IMR-90 (cell line): ENCODE results near the gene MPV17L. TPM values are rescaled to one million over a fixed set of nuclear protein-coding genes. Genes with fewer than 3 reads are reported as not detected.

ENCODE experiments used
- ATAC-seq: fragments of 200-7000 bp; cut with Tn5 transposase; 2 replicates; pipeline ENCODE4 v1.9.1; 2020; ENCODE audit warnings: low read depth, mild to moderate bottlenecking, moderate library complexity
- BruUV-seq: library from RNA; stranded (reverse); fragments of 400-500 nt; replicated peaks from 2 replicates; lab custom pipeline; 2021; lab: Mats Ljungman, UMichigan
- CTCF ChIA-PET: fragments of 300-600 bp; formaldehyde crosslinking; extraction: SDS; loops from one replicate; lab custom pipeline; 2021; ENCODE audit warnings: antibody characterized with exemption; lab: Yijun Ruan, JAX
- POLR2A ChIA-PET: fragments of 300-600 bp; sonication (Branson Sonifier 250); formaldehyde crosslinking; loops from one replicate; lab custom pipeline; 2022; ENCODE audit warnings: antibody characterized with exemption; ENCODE audit not compliant: unreplicated experiment; lab: Charles Lee
- DNase-seq: peaks from one replicate; pipeline ENCODE4 v3.0.0; 2013
- H2AFZ ChIP-seq: replicated peaks from 2 replicates; pipeline ENCODE3; 2013; ENCODE audit warnings: low read length, mild to moderate bottlenecking; ENCODE audit not compliant: poor library complexity
- H2AK5ac ChIP-seq: 2 replicates; pipeline ENCODE4 v1.6.1; 2013; ENCODE audit warnings: low read depth, low read length, inconsistent platforms
- H2AK9ac ChIP-seq: replicated peaks from 2 replicates; pipeline ENCODE3; 2013; ENCODE audit warnings: mild to moderate bottlenecking, low read depth, low read length, moderate library complexity; ENCODE audit not compliant: poor library complexity
- H2BK120ac ChIP-seq: 2 replicates; pipeline ENCODE4 v1.6.1; 2013; ENCODE audit warnings: low read depth, low read length, inconsistent platforms
- H2BK15ac ChIP-seq: 3 replicates; pipeline ENCODE4 v1.6.1; 2013; ENCODE audit warnings: low read depth, low read length, inconsistent platforms
- H2BK20ac ChIP-seq: 2 replicates; pipeline ENCODE4 v1.6.1; 2013; ENCODE audit warnings: low read depth, mild to moderate bottlenecking, inconsistent platforms, low read length, moderate library complexity
- H2BK5ac ChIP-seq: 2 replicates; pipeline ENCODE4 v1.6.1; 2013; ENCODE audit warnings: mild to moderate bottlenecking, low read depth, low read length, inconsistent platforms; ENCODE audit not compliant: poor library complexity, severe bottlenecking
- H3K14ac ChIP-seq: replicated peaks from 2 replicates; pipeline ENCODE4 v1.6.1; 2013; ENCODE audit warnings: low read depth, low read length, inconsistent platforms
- H3K18ac ChIP-seq: 2 replicates; pipeline ENCODE4 v1.6.1; 2013; ENCODE audit warnings: low read depth, low read length, control low read depth
- H3K23ac ChIP-seq: 2 replicates; pipeline ENCODE4 v1.6.1; 2013; ENCODE audit warnings: low read depth, low read length, inconsistent platforms
- H3K27ac ChIP-seq: 2 replicates; pipeline ENCODE4 v1.5.1; 2013; ENCODE audit warnings: mild to moderate bottlenecking, control low read depth, low read length; ENCODE audit not compliant: insufficient read depth
- H3K27me3 ChIP-seq: 2 replicates; pipeline ENCODE4 v1.6.1; 2013; ENCODE audit warnings: low read length; ENCODE audit not compliant: control insufficient read depth, insufficient read depth
- H3K36me3 ChIP-seq: 2 replicates; pipeline ENCODE4 v1.6.1; 2013; ENCODE audit warnings: low read length, mixed read lengths; ENCODE audit not compliant: control insufficient read depth, insufficient read depth
- H3K4ac ChIP-seq: 2 replicates; pipeline ENCODE4 v1.6.1; 2013; ENCODE audit warnings: low read depth, low read length, inconsistent platforms
- H3K4me1 ChIP-seq: 2 replicates; pipeline ENCODE4 v1.6.1; 2013; ENCODE audit warnings: low read length, mixed read lengths; ENCODE audit not compliant: control insufficient read depth, insufficient read depth
- H3K4me2 ChIP-seq: 2 replicates; pipeline ENCODE4 v1.6.1; 2013; ENCODE audit warnings: low read depth, mild to moderate bottlenecking, control low read depth, low read length, moderate library complexity
- H3K4me3 ChIP-seq: 2 replicates; pipeline ENCODE4 v1.5.1; 2013; ENCODE audit warnings: low read depth, mild to moderate bottlenecking, control low read depth, low read length, moderate library complexity; ENCODE audit not compliant: insufficient read depth
- H3K56ac ChIP-seq: 2 replicates; pipeline ENCODE4 v1.6.1; 2013; ENCODE audit warnings: low read length, inconsistent platforms; ENCODE audit not compliant: insufficient read depth; ENCODE audit errors: extremely low read depth
- H3K79me1 ChIP-seq, 2 experiments: 2 replicates each; pipeline ENCODE4 v1.6.1; 2013; ENCODE audit warnings: low read length in 2 of 2, inconsistent platforms in 1 of 2, low read depth in 1 of 2
- H3K9ac ChIP-seq: 2 replicates; pipeline ENCODE4 v1.6.1; 2013; ENCODE audit warnings: low read depth, low read length, control low read depth
- H3K9me1 ChIP-seq: 2 replicates; pipeline ENCODE4 v1.6.1; 2013; ENCODE audit warnings: low read length, inconsistent platforms; ENCODE audit not compliant: insufficient read depth
- H3K9me3 ChIP-seq: 2 replicates; pipeline ENCODE4 v1.6.1; 2013; ENCODE audit warnings: low read length; ENCODE audit not compliant: control insufficient read depth, insufficient read depth
- H4K20me1 ChIP-seq: 2 replicates; pipeline ENCODE4 v1.6.1; 2013; ENCODE audit warnings: low read length, inconsistent platforms; ENCODE audit not compliant: insufficient read depth
- H4K5ac ChIP-seq: 2 replicates; pipeline ENCODE4 v1.6.1; 2013; ENCODE audit warnings: mild to moderate bottlenecking, low read depth, low read length, control low read depth
- H4K8ac ChIP-seq, 2 experiments: 2 replicates each; pipeline ENCODE4 v1.6.1; 2013; ENCODE audit warnings: low read depth in 2 of 2, low read length in 2 of 2, control low read depth in 1 of 2, inconsistent platforms in 1 of 2
- H4K91ac ChIP-seq: 2 replicates; pipeline ENCODE4 v1.6.1; 2013; ENCODE audit warnings: low read depth, low read length, inconsistent platforms; ENCODE audit not compliant: insufficient read depth
- BHLHE40 ChIP-seq: fragments of 150-350 bp; IDR thresholded peaks from 2 replicates; pipeline ENCODE4 v1.6.1; 2016; ENCODE audit warnings: mild to moderate bottlenecking, low read depth, low read length
- CEBPB ChIP-seq: IDR thresholded peaks from 2 replicates; pipeline ENCODE4 v1.6.1; 2012; ENCODE audit warnings: low read depth, low read length, improper control_type of control experiment
- CHD1 ChIP-seq: IDR thresholded peaks from 2 replicates; pipeline ENCODE4 v1.6.1; 2012; ENCODE audit warnings: low read depth, low read length, improper control_type of control experiment
- CTCF ChIP-seq: conservative IDR thresholded peaks from 2 replicates; pipeline ENCODE4 v1.5.1; 2012; ENCODE audit warnings: mild to moderate bottlenecking, low read depth, low read length, improper control_type of control experiment
- FOS ChIP-seq: fragments of 150-350 bp; IDR thresholded peaks from 2 replicates; pipeline ENCODE4 v1.6.1; 2016; ENCODE audit warnings: low read depth, low read length
- MAFK ChIP-seq: IDR thresholded peaks from 2 replicates; pipeline ENCODE4 v1.6.1; 2012; ENCODE audit warnings: low read depth, low read length, improper control_type of control experiment
- MAZ ChIP-seq: IDR thresholded peaks from 2 replicates; pipeline ENCODE4 v1.6.1; 2012; ENCODE audit warnings: low read depth, mild to moderate bottlenecking, low read length, improper control_type of control experiment, moderate library complexity, borderline replicate concordance
- MXI1 ChIP-seq: IDR thresholded peaks from 2 replicates; pipeline ENCODE4 v1.6.1; 2012; ENCODE audit warnings: low read depth, mild to moderate bottlenecking, low read length, moderate library complexity, borderline replicate concordance
- NFE2L2 ChIP-seq: fragments of 150-350 bp; IDR thresholded peaks from 2 replicates; pipeline ENCODE4 v1.6.1; 2016; ENCODE audit warnings: low read depth, mild to moderate bottlenecking, low read length
- POLR2A ChIP-seq: IDR thresholded peaks from 2 replicates; pipeline ENCODE4 v1.6.1; 2012; ENCODE audit warnings: mild to moderate bottlenecking, low read depth, low read length
- RAD21 ChIP-seq: IDR thresholded peaks from 2 replicates; pipeline ENCODE4 v1.6.1; 2012; ENCODE audit warnings: low read length, improper control_type of control experiment
- RCOR1 ChIP-seq: IDR thresholded peaks from 2 replicates; pipeline ENCODE4 v1.6.1; 2012; ENCODE audit warnings: mild to moderate bottlenecking, low read length, improper control_type of control experiment; ENCODE audit not compliant: insufficient replicate concordance
- RFX5 ChIP-seq: IDR thresholded peaks from 2 replicates; pipeline ENCODE4 v1.8.0; 2012; ENCODE audit warnings: low read depth, mild to moderate bottlenecking, low read length, moderate library complexity
- SMC3 ChIP-seq: fragments of 150-350 bp; IDR thresholded peaks from 2 replicates; pipeline ENCODE4 v1.6.1; 2016; ENCODE audit warnings: low read depth, mild to moderate bottlenecking, antibody characterized with exemption, low read length, moderate library complexity
- USF2 ChIP-seq: fragments of 150-350 bp; IDR thresholded peaks from 2 replicates; pipeline ENCODE4 v1.6.1; 2017; ENCODE audit warnings: mild to moderate bottlenecking, antibody characterized with exemption, low read length, low read depth
- WGBS, 2 experiments: methylation state at CpG; one replicate each; pipeline versions ENCODE4 v1.1.5 to v1.1.7; 2013; ENCODE audit warnings: missing lambda C conversion rate in 2 of 2; ENCODE audit not compliant: insufficient read length in 1 of 2; ENCODE audit errors: extremely low coverage in 2 of 2; 5-methylcytosine and 5-hydroxymethylcytosine counted together
- dilution Hi-C: fragments of 300-500 bp; cut with HindIII; formaldehyde crosslinking; loops from one replicate; pipeline ENCODE4 v1.14.3; 2018; ENCODE audit warnings: low sequenced_read_pairs; ENCODE audit not compliant: unreplicated experiment
- in situ Hi-C: fragments of 300-500 bp; cut with MboI; formaldehyde crosslinking; loops from 3 replicates; pipeline ENCODE4 v1.14.3; 2019; ENCODE audit warnings: low sequenced_read_pairs, inconsistent platforms, mixed read lengths
- intact Hi-C: fragments of 100-400 bp; cut with micrococcal nuclease; formaldehyde crosslinking; loops from 2 replicates; pipeline ENCODE4 v1.10.0; 2022
- polyA plus RNA-seq, 3 experiments: library from polyadenylated mRNA; depleted of rRNA; stranded (reverse); fragments of >200 nt; gene quantifications; 2 replicates each; pipeline ENCODE4 v1.2.3, GENCODE V29; 2012; ENCODE audit warnings: low replicate concordance in 1 of 3
- total RNA-seq: library from RNA; depleted of rRNA; stranded (reverse); fragments of >200 nt; gene quantifications from 2 replicates; pipeline ENCODE4 v1.2.3, GENCODE V29; 2012
- TF ChIP-seq, protein P1 (sequence below): fragments of 150-350 bp; IDR thresholded peaks from 2 replicates; pipeline ENCODE4 v1.6.1; 2016; ENCODE audit warnings: low read depth, mild to moderate bottlenecking, low read length, moderate library complexity, borderline replicate concordance

Gene MPV17L
- total and polyA plus RNA-seq, 2 of the 4 experiments (the other 2 are of a cell fraction), result 0.03 TPM; not detected in 1

DNA sequence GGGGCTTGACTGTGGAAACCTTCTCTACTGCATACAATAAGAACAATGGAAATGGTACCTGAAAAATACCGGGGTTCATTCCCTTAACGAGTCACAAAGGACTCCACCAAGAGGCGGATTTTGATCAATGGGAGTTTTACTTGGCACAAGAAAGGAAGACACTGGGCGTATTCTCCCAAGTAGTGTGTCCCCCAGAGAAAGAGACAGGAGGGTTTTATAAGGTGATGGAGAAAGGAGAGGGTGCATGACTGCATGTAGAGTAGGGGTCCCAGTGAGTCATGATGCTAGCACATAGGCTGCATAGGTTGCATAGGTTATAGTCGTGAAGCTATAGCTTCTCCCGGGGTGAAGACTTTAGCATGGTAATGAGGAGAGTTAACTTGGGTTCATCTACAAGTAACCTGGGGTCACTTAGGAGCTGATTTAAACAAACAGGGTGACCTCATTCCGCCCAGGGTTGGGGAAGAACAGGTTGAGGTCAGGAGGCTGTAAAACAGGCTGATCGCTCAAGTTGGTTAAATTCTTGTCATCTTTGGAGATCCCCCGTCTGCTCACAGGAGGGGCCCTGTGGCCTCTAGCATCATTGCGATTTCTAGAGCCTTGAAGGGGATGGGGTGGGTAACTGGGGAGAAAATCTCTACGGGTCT lies 1.5 kb downstream of the MPV17L start:
- BruUV-seq, result no TSS peak

More for the DNA sequence above, 1.5 kb downstream of the MPV17L start:
- peaks cover 12% of the 10 kb centered on the region for H3K27me3 ChIP-seq
- no peaks in the 10 kb centered on the region for H3K4me1 ChIP-seq
- no peak overlapping the region for H3K18ac ChIP-seq
- no peak overlapping the region for H3K23ac ChIP-seq
- no peak overlapping the region for H2AFZ ChIP-seq
- DNase-seq (no peak), ATAC-seq (no peak)
- 70% methylated on average over 2 of the region's 11 CpGs; no CpG with 5 or more reads in 1 of the 2 experiments for WGBS, 2 experiments
- H4K20me1 ChIP-seq, result no peaks in the 10 kb centered on the region
- no peak overlapping the region for H3K56ac ChIP-seq
- H2BK20ac ChIP-seq, result no peak overlapping the region
- H4K5ac ChIP-seq, result no peak overlapping the region
- H2BK15ac ChIP-seq, result no peak overlapping the region
- H3K4me2 ChIP-seq, result no peak overlapping the region
- no peak overlapping the region for H2AK5ac ChIP-seq
- no peaks in the 10 kb centered on the region for H3K9me1 ChIP-seq
- no peak overlapping the region for H3K9ac ChIP-seq
- ChIA-PET POLR2A (no interaction called here), CTCF (interaction anchor here (0.6 kb wide), 1 partner anchor 712 kb away, joined by 4 read pairs; no protein-coding TSS in a partner anchor)
- no peak overlapping the region for H3K4me3 ChIP-seq
- H3K27ac ChIP-seq, result no peak overlapping the region
- in situ Hi-C loops (no loop called here), dilution Hi-C loops (no loop called here), intact Hi-C loops (no loop called here)
- H2AK9ac ChIP-seq, result no peak overlapping the region
- no peak overlapping the region for H2BK120ac ChIP-seq
- TF ChIP-seq USF2, result no peak
- no peak for TF ChIP-seq MAZ
- no peak for TF ChIP-seq RAD21
- TF ChIP-seq BHLHE40, result no peak
- no peak for TF ChIP-seq FOS
- no peak for TF ChIP-seq MAFK
- no peak for TF ChIP-seq CHD1
- TF ChIP-seq RCOR1, result no peak
- no peak for TF ChIP-seq CEBPB
- no peak for TF ChIP-seq NFE2L2
- no peak for TF ChIP-seq MXI1
- TF ChIP-seq CTCF, result no peak
- TF ChIP-seq POLR2A, result no peak
- TF ChIP-seq, protein P1, sequence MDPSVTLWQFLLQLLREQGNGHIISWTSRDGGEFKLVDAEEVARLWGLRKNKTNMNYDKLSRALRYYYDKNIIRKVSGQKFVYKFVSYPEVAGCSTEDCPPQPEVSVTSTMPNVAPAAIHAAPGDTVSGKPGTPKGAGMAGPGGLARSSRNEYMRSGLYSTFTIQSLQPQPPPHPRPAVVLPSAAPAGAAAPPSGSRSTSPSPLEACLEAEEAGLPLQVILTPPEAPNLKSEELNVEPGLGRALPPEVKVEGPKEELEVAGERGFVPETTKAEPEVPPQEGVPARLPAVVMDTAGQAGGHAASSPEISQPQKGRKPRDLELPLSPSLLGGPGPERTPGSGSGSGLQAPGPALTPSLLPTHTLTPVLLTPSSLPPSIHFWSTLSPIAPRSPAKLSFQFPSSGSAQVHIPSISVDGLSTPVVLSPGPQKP, result no peak
- TF ChIP-seq RFX5, result no peak
- TF ChIP-seq SMC3, result no peak
- H3K4ac ChIP-seq, result no peak overlapping the region
- H3K14ac ChIP-seq, result no peak overlapping the region
- no peaks in the 10 kb centered on the region for H3K36me3 ChIP-seq
- H3K9me3 ChIP-seq, result no peaks in the 10 kb centered on the region
- no peak overlapping the region for H4K91ac ChIP-seq
- H2BK5ac ChIP-seq, result no peak overlapping the region
- no peak overlapping the region for H4K8ac ChIP-seq
- H3K79me1 ChIP-seq, result no peaks in the 10 kb centered on the region
